SH-SY5Y (cell line): ENCODE data around the gene CORO2B.

Experiments
- GATA2 ChIP-seq: IDR thresholded peaks from 2 replicates; pipeline ENCODE4 v1.6.1; 2011; ENCODE audit warnings: mild to moderate bottlenecking, low read depth, low read length
- GATA3 ChIP-seq: IDR thresholded peaks from 2 replicates; pipeline ENCODE4 v1.6.1; 2011; ENCODE audit warnings: low read depth, mild to moderate bottlenecking, low read length, moderate library complexity

DNA sequence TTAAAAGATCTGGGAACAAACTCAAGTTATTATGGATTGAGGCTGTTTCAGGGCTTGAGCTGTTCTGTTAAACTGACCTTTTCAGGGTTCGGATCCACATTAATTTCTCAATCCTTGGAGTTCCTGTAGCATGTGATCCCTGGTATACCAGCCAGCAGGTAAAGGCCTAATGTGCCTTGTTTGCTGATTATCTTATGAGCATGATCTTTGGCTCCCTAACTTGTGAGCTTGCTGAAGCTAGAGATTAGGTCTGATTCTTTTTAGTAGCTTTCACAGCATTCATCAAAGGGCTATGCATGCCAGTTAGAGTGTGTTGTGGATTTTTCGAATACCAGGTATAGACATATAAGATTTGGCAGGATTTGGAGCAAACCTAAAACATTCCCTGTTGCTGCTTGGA is 10.3 kb downstream of the CORO2B start:
- TF ChIP-seq GATA3 = no peak
- no peak for TF ChIP-seq GATA2
